ENCODE results near the gene SNAI1.

- TF ChIP-seq EZH2phosphoT487 (conservative IDR thresholded peaks at IDR 0.05; ENCODE audit: low read length) (no peak), CTCF (IDR thresholded peaks at IDR 0.05; ENCODE audit: insufficient read depth, low read length, poor library complexity, severe bottlenecking) (no peak)
These were observed 12.3 kb upstream of the SNAI1 start for GRCh38 chr20:49970498-49970897.
